Astrocyte of the cerebellum (primary cell): Measurements from ENCODE around the gene C2CD4C.
A peak's percentile ranks its signal among the peaks of the same experiment; 100 is the strongest.

Experiments
- DNase-seq: peaks from one replicate; pipeline ENCODE4 v3.0.0-alpha.2; 2011; ENCODE audit warnings: low read depth
- H3K4me3 ChIP-seq: 2 replicates; pipeline ENCODE4 v1.5.1; 2011; ENCODE audit warnings: mild to moderate bottlenecking, low read depth, low read length, moderate library complexity
- in situ Hi-C: cut with HindIII; loops from 2 replicates; pipeline ENCODE4 v1.10.0; 2017; ENCODE audit warnings: low sequenced_read_pairs
- TF ChIP-seq, protein P1 (sequence below): IDR thresholded peaks from 2 replicates; pipeline ENCODE4 v1.5.1; 2012; ENCODE audit warnings: low read length, low read depth, moderate library complexity, mild to moderate bottlenecking; ENCODE audit errors: missing control alignments

Gene C2CD4C

DNA sequence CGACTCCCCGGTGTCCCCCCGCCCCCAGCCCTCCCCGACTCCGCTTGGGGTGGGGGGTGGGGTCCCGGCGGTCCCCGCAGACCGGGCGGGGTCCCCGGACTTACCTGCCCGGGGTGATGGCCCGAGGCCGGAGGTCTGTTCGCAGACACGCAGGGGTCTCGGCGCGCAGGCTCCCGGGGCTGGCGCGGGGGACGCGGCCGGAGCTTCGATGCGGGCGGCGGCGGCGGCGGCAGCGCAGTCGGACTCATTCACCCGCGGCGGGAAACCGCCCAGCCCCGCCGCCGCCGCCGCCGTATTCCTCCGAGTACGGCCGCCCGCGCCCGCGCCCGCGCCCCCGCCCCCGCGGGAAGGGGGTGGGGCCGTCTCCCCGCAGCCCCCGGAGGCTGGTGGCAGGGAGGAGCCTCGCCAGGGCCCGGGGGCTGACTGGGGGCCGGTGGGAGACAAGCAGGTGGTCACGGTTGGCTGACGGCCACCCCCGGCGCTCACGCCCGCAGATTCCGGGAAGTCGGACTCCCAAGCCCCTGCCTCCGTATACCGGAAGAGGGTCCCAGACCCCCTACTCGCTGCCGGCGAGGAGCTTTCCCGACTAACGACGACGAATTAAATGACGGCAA lies at the start of gene C2CD4C:
Gene C2CD4C (minus strand): TSS at position 246 of the 614 bp plus-strand sequence. CDS start 786 bp downstream, outside the sequence.
- in situ Hi-C loops = no loop called here
- DNase-seq = no peak
- TF ChIP-seq, protein P1, sequence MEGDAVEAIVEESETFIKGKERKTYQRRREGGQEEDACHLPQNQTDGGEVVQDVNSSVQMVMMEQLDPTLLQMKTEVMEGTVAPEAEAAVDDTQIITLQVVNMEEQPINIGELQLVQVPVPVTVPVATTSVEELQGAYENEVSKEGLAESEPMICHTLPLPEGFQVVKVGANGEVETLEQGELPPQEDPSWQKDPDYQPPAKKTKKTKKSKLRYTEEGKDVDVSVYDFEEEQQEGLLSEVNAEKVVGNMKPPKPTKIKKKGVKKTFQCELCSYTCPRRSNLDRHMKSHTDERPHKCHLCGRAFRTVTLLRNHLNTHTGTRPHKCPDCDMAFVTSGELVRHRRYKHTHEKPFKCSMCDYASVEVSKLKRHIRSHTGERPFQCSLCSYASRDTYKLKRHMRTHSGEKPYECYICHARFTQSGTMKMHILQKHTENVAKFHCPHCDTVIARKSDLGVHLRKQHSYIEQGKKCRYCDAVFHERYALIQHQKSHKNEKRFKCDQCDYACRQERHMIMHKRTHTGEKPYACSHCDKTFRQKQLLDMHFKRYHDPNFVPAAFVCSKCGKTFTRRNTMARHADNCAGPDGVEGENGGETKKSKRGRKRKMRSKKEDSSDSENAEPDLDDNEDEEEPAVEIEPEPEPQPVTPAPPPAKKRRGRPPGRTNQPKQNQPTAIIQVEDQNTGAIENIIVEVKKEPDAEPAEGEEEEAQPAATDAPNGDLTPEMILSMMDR = no peak
- peak within 1 kb of the TSS; percentile 20 for H3K4me3 ChIP-seq

DNA sequence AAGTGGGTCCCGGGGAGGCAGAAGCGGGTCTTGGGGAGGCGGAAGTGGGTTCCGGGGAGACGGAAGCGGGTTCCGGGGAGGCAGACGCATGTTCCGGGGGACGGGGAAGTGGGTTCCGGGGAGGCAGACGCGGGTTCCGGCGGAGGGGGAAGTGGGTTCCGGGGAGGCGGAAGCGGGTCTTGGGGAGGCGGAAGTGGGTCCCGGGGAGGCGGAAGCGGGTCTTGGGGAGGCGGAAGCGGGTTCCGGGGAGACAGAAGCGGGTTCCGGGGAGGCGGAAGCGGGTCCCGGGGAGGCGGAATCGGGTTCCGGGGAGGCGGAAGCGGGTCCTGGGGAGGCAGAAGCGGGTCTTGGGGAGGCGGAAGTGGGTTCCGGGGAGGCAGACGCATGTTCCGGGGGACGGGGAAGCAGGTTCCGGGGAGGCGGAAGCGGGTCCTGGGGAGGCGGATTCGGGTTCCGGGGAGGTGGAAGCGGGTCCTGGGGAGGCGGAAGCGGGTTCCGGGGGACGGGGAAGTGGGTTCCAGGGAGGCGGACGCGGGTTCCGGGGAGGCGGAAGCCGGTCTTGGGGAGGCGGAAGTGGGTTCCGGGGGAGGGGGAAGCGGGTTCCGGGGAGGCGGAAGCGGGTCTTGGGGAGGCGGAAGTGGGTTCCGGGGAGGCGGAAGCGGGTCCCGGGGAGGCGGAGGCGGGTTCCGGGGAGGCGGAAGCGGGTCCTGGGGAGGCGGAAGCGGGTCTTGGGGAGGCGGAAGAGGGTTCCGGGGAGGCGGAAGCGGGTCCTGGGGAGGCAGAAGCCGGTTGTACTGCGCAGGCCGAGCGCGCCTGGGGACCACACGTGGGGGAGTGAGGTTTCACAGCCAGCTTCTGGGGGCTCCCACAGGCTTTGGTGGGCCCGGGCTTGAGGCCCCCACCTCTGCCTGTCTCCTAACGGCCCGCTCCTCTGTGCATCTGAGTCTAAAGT lies 49.4 kb upstream of the C2CD4C start:
- no peak overlapping the region for H3K4me3 ChIP-seq
- in situ Hi-C loops = loop anchor here (10.0 kb wide), 1 partner anchor 154 kb away; no protein-coding TSS in a partner anchor
- DNase-seq = no peak
- TF ChIP-seq, protein P1 = no peak

- H3K4me3 ChIP-seq = no peak overlapping the region
- in situ Hi-C loops = loop anchor here (10.0 kb wide), 1 partner anchor 153 kb away; no protein-coding TSS in a partner anchor
- TF ChIP-seq, protein P1 = no peak
- DNase-seq = no peak
Measured at GRCh38 chr19:457636-458035, 48.7 kb upstream of the C2CD4C start.

GRCh38 chr19:456547-457110 lies 47.7 kb upstream of the C2CD4C start:
- H3K4me3 ChIP-seq = no peak overlapping the region
- TF ChIP-seq, protein P1 = no peak
- no peak for DNase-seq
- in situ Hi-C loops = loop anchor here (10.0 kb wide), 1 partner anchor 152 kb away; no protein-coding TSS in a partner anchor

- H3K4me3 ChIP-seq = no peak overlapping the region
- DNase-seq = no peak
- TF ChIP-seq, protein P1 = no peak
- in situ Hi-C loops = loop anchor here (10.0 kb wide), 1 partner anchor 151 kb away; no protein-coding TSS in a partner anchor
Measured at GRCh38 chr19:455851-456546, 47.1 kb upstream of the C2CD4C start.
